Gastrocnemius medialis (tissue), 4 donors: ENCODE data around the gene C16orf95.

Experiments
- CTCF ChIP-seq, 5 experiments: fragments of 450-650 bp in 3 of 5; fragments of 200-600 bp in 2 of 5; sonication (generic) in 2 of 5; IDR thresholded peaks in 4 of 5; conservative IDR thresholded peaks in 1 of 5; 1 replicate in 4 of 5; 2 replicates in 1 of 5; pipeline ENCODE4 v1.5.1; 2016 to 2019; ENCODE audit warnings: antibody characterized with exemption in 5 of 5, mild to moderate bottlenecking in 3 of 5, moderate library complexity in 3 of 5
- POLR2A ChIP-seq, 2 donors: fragments of 450-650 bp; IDR thresholded peaks; one replicate each; pipeline ENCODE4 v1.6.1; 2017; ENCODE audit warnings: antibody characterized with exemption in 2 of 2, mild to moderate bottlenecking in 2 of 2, moderate library complexity in 2 of 2

DNA sequence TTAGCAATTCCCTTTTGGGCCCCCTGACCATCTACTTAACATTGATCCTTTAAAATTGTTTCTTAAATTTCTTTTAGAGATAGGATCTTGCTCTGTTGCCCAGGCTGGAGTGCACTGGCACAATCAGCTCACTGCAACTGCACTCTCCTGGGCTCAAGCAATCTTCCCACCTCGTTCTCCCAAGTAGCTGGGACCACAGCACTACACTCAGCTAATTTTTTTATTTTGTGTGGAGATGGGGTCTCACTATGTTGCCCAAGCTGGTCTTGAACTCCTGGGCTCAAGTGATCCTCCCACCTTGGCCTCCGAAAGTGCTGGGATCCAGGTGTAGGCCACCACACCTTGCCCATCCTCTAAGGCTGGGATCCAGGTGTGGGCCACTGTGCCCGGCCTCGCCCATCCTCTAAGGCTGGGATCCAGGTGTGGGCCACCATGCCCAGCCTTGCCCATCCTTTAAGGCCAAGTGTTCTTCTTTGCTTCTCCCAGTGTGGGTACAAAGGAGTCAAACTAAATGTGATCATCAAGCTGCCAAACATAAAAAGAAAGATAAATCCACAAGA lies 13.2 kb downstream of the C16orf95 start:
- TF ChIP-seq CTCF (IDR thresholded peaks at IDR 0.05 in 4 of 5, conservative IDR thresholded peaks at IDR 0.05 in 1 of 5) (no peak), POLR2A (IDR thresholded peaks at IDR 0.05) (no peak)
